DMS 273 (cell line): ENCODE results near the gene INTS4.
"Not testable (repeated sequence)": the region's sequence is repeated elsewhere in the genome, so short reads cannot be mapped to it uniquely, and the experiment has no call there.

Experiments used
- DNase-seq: peaks from one replicate; lab custom pipeline; 2025; ENCODE audit not compliant: unreplicated experiment; lab: John Stamatoyannopoulos, UW

INTS4 gene

DNA sequence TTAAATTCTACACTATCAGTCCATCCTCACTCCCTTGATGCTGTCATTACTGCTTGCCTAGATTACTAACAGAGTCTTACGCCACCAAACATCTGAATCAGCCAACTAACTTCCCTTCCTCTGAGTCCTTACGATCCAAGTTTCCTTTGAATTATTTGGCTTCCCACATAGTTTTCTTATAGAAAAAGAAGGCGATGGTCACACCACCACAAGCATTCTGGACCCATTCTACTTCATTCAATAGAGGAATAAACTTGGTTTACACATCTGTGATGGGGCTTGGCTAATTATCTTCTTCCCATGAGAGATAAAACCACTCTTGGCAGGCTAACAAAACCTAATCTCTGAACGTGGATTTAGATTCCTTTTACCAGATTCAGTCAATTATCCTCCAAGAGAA, 35.0 kb downstream of the INTS4 start:
- DNase-seq = no peak

DNA sequence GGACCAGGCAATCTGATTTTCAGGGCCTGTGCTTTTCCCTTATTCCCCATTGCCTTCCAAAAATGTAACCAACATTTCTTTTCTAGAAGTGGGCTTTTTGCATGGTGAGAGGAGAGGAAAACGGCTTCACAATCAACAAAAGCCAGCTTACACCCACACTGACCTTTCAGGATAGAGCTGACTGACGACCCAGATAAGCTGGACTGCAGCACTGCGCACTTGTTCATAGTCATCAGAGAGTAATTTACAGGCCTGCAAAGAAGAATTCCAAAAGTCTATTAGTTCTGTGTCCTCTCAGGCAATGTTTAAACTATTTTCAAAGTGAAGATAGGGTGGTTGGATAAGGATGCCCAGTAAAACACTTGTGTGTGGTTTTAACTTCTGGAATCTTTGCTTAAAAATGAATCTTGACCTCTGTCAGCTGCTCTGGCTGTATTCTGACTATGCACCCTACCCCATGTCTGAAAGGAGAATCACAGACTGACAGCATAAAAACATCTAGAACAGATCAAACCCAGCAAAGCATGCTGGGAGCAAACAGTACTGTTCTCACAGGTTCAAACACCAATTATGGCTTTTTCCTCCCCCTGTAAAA, 35.8 kb downstream of the INTS4 start:
- DNase-seq = not testable (repeated sequence)

DNA sequence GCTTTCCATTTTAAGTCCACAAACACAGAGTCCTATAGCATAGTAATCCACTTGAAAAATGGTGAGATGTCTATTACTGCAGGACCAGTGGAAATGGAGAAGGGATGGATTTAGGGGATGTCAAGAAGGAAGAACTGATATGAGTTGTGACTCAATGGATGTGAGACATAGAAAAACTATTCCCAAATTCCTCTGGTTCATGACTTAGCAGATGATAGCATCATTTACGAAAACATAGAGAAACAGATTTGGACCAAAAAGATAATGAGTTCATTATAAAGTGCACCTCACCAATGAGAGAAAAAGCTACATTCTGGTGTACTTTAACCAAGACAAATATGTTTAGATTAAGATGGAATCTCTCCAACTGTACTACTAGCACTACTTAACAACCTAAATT, 51.2 kb downstream of the INTS4 start:
- not testable (repeated sequence) for DNase-seq

DNA sequence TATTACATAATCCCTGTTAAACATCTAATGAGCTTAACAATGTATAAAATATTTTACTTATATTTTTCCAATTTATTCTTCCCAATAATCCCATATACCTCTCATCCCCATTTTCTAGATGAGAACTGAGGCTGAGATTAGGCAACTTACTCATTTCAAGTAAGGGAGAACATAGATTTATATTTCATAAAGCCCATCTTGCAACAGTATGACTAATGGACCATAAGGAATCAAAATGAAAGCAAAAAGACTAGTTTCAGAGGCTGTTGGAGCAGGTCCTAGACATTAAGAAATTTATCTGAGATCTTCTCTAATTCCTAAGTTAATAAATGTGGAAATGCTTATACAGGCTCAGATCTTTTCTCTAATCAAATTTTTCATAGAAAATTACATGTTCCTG, 52.0 kb downstream of the INTS4 start:
- not testable (repeated sequence) for DNase-seq

DNA sequence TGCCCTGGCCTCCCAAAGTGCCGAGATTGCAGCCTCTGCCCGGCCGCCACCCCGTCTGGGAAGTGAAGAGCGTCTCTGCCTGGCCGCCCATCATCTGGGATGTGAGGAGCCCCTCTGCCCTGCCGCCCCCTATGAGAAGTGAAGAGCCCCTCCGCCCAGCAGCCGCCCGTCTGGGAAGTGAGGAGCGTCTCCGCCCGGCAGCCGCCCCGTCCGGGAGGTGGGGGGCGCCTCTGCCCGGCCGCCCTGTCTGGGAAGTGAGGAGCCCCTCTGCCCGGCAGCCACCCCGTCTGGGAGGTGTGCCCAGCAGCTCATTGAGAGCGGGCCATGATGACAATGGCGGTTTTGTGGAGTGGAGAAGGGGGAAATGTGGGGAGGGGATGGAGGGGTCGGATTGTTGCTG, 60.9 kb downstream of the INTS4 start:
- DNase-seq = not testable (repeated sequence)

DNA sequence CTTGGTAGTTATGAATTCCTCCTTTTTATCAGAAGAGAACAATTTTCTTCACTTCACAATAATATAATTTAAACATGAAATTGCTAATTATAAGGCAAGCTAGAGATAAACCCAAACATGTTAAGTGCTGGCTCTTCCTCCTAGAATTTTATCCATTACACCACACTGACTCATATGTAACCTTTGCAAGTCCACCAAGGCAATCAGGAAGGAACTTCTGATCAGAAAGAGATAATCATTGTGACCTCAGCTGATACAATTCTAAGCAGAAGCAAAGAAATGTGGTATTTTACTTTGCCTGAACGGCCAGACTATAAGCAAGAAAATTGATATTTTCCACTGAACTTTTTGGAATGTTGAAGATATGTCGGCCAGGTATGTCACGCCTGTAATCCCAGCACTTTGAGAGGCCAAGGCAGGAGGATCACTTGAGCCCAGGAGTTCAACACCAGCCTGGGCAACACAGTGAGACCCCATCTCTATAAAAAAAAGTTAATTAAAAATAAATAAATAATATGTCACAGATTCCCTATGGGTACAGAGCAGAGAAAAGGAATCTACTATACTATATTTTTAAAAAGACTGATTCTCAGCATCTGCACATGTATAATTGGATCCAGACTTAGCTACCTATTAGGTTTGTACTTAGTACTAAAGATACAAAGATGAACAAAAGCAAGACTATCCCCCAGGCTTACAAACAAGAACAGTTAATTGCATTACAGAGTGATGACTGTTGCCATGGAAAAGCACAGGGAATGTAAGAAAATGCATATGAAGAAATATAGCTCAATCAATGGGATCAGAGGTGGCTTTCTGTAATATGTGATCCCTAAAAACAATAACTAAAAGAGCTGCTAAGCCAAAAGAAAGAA, 63.9 kb downstream of the INTS4 start:
- DNase-seq = not testable (repeated sequence)

DNA sequence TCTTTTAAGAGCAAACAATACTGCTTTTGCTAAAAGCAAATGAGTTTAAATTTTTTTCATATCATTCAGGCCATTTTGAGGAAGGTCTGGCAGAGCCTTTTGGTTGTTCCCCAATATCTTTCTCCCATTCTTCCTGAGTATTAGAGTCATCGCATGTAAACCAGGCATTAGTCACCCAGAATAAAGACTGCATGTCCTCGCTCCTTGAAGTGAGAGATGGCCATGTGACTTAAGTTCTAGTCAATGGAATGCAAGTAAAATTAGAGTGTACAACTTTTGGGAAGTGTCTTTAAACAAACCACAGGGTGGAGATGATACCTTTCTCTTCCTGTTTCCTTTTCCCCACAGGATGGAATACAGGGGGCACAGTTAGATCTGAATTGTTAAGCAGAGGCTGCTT, 76.8 kb downstream of the INTS4 start:
- not testable (repeated sequence) for DNase-seq

DNA sequence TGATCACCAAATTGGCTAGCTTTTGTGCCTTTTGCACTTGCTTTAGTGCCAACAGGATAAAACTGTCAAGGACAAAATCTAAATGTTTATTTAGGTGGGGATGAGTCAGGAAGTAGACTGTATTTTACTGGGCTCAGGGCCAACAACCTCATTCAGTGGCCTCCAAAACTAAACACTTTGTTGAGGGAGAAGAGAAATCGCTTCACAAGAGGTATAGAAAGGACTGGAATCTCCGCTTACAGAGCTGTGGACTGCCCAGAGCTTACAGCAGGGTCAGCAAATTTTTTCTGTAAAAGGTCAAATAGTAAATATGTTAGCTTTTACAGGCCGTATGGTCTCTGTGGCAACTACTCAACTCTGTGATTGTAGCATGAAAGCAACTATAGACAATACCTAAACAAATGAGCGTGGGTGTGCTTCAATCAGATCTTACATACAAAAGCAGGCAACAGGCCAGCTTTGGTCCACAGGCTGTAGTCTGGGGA, 80.1 kb downstream of the INTS4 start:
- not testable (repeated sequence) for DNase-seq

DNA sequence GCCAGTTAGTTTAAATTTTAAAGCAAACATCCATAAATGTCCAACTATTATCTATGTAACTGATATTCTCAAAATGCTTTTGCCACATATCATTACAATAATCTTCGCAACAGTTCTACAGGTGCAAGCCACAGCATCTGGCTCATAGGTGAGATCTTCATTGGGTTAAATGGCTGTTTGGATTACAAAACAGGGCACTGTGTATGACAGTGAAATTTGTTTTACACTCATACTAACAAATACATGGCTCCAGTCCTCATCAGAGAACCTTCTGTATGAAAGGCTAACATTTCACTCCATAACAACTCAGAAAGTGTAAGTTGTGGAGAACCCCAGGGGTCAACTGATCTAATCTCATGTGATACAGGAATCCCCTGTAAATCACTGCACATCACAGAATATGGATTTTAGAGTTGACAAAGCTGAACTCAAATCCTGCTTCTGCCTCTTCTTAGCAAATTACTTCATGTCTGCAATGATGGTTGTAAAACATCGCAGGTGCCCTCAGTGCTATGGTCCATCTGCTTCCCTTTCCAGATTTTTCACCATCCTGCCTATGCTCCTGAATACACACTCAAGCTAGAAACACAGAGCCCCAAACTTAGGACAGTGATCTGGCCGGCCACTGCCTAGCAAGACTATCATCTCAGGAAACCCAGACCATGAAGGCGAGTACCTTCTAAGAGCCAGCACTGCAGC, 80.7 kb downstream of the INTS4 start:
- not testable (repeated sequence) for DNase-seq

DNA sequence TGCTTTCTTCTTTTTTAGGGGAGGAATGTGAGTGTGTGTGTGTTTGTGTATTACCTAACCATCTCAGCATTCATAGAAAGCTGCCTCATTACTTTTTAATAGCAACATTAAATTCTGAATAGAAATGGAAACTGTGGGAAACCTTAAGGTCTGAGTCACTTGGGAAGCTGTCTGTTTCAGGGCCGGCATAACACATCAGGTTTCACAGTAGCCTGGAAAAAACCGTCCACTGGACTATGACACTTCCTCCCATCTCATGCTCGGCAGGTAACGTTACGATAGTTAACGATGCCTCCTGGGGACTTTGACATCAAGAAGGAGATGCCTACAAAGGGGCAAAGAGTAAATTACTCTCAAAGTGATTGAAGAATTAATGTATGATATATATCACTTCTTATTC, 83.6 kb downstream of the INTS4 start:
- not testable (repeated sequence) for DNase-seq

DNA sequence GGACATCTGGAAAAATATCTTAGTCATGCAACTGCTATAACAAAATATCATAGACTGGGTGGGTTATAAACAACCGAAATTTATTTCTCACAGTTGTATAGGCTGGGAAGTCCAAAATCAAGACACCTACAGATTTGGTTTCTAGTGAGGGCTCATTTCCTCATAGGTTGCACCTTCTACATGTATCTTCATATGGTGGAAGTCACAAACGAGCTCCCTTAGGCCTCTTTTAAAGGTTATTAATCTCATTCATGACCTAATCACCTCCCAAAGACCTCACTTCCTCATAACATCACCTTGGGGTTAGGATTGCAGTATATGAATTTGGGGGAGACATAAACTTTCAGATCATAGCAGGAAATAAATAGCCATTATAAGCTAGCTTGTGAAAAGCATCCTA, 85.2 kb downstream of the INTS4 start:
- DNase-seq = no peak

DNA sequence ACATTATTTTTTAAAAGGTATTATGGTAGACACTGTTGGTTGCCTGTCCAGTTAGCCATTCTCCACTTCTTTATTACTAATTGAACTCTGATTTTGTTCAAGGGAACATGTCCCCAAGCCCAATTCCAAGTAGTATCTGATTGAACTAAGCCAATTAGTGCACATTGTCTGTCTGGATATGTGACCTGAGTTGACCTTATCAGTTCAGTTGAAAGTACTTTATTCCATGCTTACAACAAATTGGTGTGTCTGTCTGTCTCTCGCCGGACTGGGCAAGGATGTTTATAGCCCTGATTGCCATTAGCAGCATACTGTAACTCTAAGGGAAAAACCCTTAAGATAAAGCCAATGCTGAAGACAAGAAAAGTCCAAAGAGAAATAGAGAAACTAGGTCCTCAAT, 85.6 kb downstream of the INTS4 start:
- no peak for DNase-seq

DNA sequence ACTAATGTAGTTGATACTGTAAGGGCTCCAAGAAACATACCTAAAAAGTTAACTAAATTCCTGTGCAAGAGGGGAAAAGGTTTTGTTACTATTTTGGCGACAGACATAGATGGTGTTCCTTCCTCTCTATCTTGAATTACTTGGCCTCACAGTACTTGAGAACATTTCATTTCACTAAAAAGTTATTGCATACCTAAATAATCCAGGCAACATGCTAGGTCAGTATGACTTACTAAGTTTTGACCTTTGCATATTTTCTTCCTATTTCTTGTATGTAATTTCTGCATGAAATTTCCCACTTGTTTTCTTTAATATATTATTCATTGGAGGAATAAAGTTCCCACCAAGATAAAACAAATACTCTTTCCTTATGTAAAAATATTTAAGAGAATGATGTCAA, 99.5 kb downstream of the INTS4 start:
- not testable (repeated sequence) for DNase-seq

DNA sequence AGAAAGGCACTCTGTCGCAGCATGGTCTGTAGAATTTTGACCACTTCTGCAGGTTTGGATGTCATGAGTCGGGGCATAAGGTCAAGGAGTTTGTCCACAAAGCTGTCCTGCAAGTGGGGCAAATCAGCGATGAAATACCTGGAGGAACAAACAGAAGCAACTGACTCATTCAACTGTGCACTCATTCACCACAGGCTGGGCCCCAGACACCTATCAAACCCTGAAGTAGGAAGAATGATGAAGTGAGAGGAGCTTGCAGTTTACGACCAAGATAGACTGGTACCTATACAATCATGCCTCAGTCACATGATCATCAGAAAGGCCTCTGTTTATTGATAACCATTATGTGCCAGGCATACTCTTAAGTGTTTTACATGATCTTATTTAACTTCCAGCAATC, 102.8 kb downstream of the INTS4 start:
- not testable (repeated sequence) for DNase-seq

DNA sequence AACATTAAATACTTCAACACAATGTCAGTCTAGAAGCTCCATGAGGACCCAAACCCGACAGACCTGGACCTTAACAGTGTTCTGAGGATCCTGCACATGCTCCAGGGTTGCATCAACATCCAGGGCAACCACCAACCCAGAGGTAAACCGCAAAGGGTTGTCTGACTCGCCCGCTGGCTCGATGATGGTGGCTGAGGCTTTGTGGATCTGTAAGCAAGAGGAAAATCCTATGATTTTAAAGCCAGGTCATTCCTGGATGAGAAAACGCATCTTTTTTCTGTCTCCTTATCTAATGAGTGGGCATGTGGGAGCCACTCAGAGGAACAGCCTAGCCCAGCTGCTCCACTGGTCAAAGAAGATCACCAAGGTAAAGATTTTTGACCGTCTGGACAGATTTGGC, 103.2 kb downstream of the INTS4 start:
- not testable (repeated sequence) for DNase-seq

DNA sequence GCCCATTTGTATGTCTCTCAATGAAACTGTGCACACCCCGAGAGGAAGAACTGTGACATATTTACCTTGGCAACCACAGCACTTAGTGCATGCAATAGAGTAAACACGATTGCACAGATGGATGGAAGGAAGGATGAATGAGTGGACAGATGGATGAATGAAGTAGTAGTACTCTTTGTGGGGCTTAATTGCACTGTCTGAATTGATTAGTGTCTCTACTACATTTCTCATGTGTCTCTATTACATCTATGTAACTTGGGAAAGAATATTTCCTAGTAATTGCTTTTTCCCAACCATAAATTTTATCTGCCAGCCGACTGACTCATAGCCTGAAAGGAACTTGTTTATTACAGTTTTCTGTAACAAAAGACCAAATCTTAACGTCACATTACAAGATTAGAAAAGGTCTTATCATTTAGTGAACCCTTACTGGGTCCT, 103.8 kb downstream of the INTS4 start:
- DNase-seq = peak; percentile 51

DNA sequence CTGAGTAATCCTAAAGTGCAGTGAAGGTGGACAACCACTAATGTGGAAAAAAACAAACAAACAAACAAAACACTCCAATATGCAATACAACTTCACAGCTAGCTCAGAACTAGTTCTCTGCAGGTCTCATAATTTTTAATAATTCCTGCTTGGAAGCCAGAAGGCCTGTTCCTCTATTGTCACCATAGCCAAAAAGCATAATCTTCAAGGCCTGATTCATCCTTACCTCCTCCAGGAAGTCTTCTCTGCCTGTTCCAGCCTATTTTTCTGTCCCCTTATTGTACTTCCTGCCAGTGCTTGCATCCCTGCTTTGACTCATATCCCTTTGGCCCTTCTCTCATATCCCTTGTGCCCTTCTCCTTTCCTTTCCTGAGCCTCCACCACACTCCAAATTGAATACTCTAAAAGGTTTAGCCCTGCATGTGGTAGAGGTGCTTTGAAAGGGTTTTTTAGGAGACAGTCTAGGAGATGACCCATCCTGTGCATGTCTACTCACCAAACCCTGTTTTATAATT, 104.3 kb downstream of the INTS4 start:
- not testable (repeated sequence) for DNase-seq

DNA sequence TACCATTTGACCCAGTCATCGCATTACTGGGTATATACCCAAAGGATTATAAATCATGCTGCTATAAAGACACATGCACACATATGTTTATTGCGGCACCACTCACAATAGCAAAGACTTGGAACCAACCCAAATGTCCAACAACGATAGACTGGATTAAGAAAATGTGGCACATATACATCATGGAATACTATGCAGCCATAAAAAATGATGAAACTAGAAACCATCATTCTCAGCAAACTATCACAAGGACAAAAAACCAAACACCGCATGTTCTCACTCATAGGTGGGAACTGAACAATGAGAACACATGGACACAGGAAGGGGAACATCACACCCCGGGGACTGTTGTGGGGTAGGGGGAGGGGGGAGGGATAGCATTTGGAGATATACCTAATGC, 105.4 kb downstream of the INTS4 start:
- DNase-seq = not testable (repeated sequence)

DNA sequence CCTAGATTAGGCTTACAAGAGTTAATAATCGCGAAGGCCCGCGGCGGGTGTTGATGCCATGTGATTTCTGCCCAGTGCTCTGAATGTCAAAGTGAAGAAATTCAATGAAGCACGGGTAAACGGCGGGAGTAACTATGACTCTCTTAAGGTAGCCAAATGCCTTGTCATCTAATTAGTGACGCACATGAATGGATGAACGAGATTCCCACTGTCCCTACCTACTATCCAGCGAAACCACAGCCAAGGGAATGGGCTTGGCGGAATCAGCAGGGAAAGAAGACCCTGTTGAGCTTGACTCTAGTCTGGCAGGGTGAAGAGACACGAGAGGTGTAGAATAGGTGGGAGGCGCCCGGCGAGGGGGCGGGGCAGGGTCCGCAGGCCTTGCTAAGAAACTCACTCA, 108.1 kb downstream of the INTS4 start:
- no peak for DNase-seq

DNA sequence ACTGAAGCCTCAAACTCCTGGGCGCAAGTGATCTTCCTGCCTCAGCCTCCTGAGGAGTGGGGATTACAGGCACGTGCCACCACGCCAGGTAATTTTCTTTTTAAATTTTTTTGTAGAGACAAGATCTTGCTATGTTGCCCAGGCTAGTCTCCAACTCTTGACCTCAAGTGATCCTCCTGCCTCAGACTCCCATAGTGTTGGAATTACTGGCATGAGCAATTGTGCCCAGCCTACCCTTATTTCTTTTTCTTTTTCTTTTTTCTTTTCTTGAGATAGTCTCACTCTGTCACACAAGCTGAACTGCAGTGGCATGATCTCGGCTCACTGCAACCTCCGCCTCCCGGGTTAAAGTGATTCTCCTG, 109.7 kb downstream of the INTS4 start:
- no peak for DNase-seq

DNA sequence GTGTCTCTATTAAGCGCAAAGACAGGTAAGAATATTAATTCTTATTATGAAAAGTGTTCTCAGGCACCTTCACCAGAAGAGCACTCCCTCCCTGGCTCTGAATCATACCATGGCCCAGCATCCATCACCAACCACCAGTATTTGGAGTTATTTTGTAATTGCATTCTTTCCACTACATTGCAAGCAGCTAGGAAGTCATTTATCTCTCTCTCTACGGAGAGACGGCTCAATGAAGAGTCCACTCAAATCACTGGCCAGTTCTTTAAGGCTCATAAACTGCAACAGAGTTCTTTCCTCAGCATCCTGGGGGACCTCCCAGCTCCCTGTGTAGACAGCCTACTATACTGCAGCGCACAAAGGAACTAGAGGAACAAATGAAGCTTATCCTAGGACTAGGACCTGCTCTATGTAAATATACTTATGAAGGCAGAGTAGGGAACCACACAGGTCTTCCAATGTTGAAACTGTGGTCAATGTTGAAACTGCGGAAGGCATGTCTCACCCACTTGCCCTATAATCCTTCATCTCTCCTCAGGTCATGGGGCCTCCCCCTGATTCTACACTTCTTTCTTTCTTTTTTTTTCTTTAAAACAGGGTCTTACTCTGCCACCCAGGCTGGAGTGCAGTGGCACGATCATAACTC, 110.2 kb downstream of the INTS4 start:
- DNase-seq = no peak
